ENCODE results near the gene CGB3. TPM values are rescaled to one million over a fixed set of nuclear protein-coding genes. Genes with fewer than 3 reads are reported as not detected.
"Not testable (repeated sequence)": the region's sequence is repeated elsewhere in the genome, so short reads cannot be mapped to it uniquely, and the experiment has no call there.

CGB3 gene
- total and polyA plus RNA-seq, 4 donors: 0.72 to 0.73 TPM; not detected in 2

DNA sequence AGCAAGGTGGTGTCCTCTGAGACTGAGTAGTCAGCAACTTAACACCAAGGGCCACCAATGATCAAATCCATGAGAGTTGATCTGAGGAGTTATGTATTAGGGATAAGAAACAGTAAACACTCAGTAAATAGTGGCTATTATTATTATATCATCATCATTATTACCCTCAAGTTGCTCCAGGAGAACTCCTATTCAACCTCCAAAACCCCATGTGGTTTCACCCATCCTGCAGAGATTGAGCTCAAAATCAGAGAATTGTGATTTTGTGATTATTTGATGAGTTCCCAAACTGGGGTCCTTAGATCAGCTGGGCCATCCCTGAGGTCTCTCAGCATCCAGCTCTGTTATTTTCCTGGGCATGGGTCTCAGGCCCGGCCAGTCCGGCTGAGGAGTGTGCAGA, 36.9 kb upstream of the CGB3 start:
- Histone ChIP-seq H3K36me3 (ENCODE audit: control insufficient read depth, insufficient read depth, low read length) (no peaks in the 10 kb centered on the region), H3K4me1 (ENCODE audit: control insufficient read depth, insufficient read depth, low read length) (peaks cover 34% of the 10 kb centered on the region), H3K4me3 (ENCODE audit: low read depth, low read length) (no peak overlapping the region), H3K9me3 (ENCODE audit: control insufficient read depth, insufficient read depth, low read length) (no peaks in the 10 kb centered on the region), H3K27me3 (ENCODE audit: control insufficient read depth, insufficient read depth, low read length) (peaks cover 63% of the 10 kb centered on the region), H3K27ac (ENCODE audit: low read depth, low read length) (no peak overlapping the region)
- WGBS (ENCODE audit: insufficient coverage): 96% methylated on average over 2 of the region's 2 CpGs
- DNase-seq (ENCODE audit: low read depth in 4 of 6, low spot score in 6 of 6): no peak

GRCh38 chr19:49059053-49059452, 34.9 kb upstream of the CGB3 start:
- H3K27me3 ChIP-seq (ENCODE audit: control insufficient read depth, insufficient read depth, low read length): peaks cover 54% of the 10 kb centered on the region
- WGBS (ENCODE audit: insufficient coverage): 57% methylated on average over 9 of the region's 9 CpGs

GRCh38 chr19:49058562-49058961, 34.4 kb upstream of the CGB3 start:
- no peak overlapping the region for H3K4me3 ChIP-seq (ENCODE audit: low read depth, low read length)
- H3K36me3 ChIP-seq (ENCODE audit: control insufficient read depth, insufficient read depth, low read length): no peaks in the 10 kb centered on the region
- peaks cover 49% of the 10 kb centered on the region for H3K27me3 ChIP-seq (ENCODE audit: control insufficient read depth, insufficient read depth, low read length)
- peaks cover 26% of the 10 kb centered on the region for H3K4me1 ChIP-seq (ENCODE audit: control insufficient read depth, insufficient read depth, low read length)
- peak in 1 of 6 donors; percentile 38 for DNase-seq (ENCODE audit: low read depth in 4 of 6, low spot score in 6 of 6)
- no peak overlapping the region for H3K27ac ChIP-seq (ENCODE audit: low read depth, low read length)
- 18% methylated on average over 6 of the region's 10 CpGs for WGBS (ENCODE audit: insufficient coverage)
- no peaks in the 10 kb centered on the region for H3K9me3 ChIP-seq (ENCODE audit: control insufficient read depth, insufficient read depth, low read length)

More at GRCh38 chr19:49059053-49059452, 34.9 kb upstream of the CGB3 start:
- DNase-seq (ENCODE audit: low read depth in 4 of 6, low spot score in 6 of 6): no peak
- no peak overlapping the region for H3K4me3 ChIP-seq (ENCODE audit: low read depth, low read length)
- no peaks in the 10 kb centered on the region for H3K36me3 ChIP-seq (ENCODE audit: control insufficient read depth, insufficient read depth, low read length)
- H3K4me1 ChIP-seq (ENCODE audit: control insufficient read depth, insufficient read depth, low read length): peaks cover 26% of the 10 kb centered on the region
- no peak overlapping the region for H3K27ac ChIP-seq (ENCODE audit: low read depth, low read length)
- no peaks in the 10 kb centered on the region for H3K9me3 ChIP-seq (ENCODE audit: control insufficient read depth, insufficient read depth, low read length)

DNA sequence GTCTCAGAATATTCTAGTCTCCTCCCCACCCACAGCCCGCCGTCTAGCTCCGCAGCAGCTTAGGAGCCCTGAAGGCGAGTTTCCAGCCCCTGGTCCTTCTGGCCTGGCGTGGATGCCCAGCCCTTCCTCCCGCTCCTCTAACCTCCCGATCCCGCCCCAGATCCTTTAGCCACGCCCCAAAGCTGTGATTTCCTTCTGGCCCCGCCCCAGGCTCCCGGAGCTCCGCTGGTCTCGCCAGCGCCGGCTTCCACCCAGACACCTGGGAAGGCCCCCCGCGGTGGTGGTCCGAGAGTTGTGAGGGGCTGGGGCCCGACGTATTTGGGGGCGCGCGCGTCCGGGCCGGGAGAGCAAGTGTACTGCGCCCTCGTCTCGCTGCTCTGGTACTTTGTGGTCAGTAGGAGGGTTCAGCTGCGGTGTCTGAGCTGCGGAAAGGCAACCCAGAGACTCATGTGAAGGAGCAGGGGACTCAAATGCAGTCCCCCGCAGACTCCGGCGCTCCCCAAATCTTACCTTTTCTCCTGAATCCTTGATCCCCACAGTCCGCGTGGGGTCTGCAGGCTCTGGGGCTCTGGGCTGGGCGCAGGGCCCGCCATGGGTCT, 33.6 kb upstream of the CGB3 start, which contains the start of gene CGB7:
Gene CGB7 (minus strand): TSS at position 114 of the 599 bp plus-strand sequence. CDS start 2,374 bp downstream, outside the sequence.
- H3K36me3 ChIP-seq (ENCODE audit: control insufficient read depth, insufficient read depth, low read length): no peaks in the 10 kb centered on the region
- H3K4me1 ChIP-seq (ENCODE audit: control insufficient read depth, insufficient read depth, low read length): peaks cover 26% of the 10 kb centered on the region
- H3K27me3 ChIP-seq (ENCODE audit: control insufficient read depth, insufficient read depth, low read length): peaks cover 47% of the 10 kb centered on the region
- DNase-seq (ENCODE audit: low read depth in 4 of 6, low spot score in 6 of 6): peak in 2 of 6 donors; percentile 16 to 52
- peak within 1 kb of the TSS; percentile 33 for H3K4me3 ChIP-seq (ENCODE audit: low read depth, low read length)
- no peaks in the 10 kb centered on the region for H3K9me3 ChIP-seq (ENCODE audit: control insufficient read depth, insufficient read depth, low read length)
- H3K27ac ChIP-seq (ENCODE audit: low read depth, low read length): no peak within 1 kb of the TSS
- WGBS (ENCODE audit: insufficient coverage): 2% methylated on average over 36 of the region's 38 CpGs

DNA sequence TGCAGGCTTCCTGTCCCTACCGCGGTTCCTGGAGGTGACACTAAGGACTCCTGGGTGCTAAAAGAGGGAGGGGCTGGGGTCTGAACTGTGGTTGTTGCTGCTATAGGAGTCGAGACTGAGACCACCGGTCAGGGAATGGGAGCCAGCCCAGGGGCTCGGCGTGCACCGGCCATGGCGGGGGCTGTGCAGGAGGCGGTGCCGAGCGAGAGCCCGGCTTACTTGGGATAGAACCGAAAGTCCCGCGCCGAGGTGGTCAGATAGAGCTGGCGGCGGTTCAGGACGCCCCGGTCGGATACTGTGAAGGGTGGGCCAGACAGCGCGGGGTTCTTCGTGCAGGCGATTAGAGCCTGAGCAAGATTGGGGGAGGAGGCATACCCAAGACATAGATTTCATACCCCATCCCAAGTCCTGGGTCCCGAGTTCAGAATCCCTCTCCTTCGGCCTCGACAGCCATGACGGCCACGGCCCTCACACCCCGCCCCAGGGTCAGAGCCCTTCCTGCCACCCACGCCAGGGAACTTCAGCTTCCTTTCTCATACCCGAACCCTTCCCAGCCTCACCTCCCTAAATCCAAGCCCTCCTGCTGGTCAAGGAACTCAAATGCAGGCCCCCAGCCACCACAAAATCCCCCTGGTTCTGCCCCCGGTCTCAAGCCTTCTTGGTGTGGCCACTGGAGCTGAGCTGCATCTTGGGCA, 32.9 kb upstream of the CGB3 start:
- Histone ChIP-seq H3K4me1 (ENCODE audit: control insufficient read depth, insufficient read depth, low read length) (peaks cover 26% of the 10 kb centered on the region), H3K4me3 (ENCODE audit: low read depth, low read length) (peak overlapping the region; percentile 33), H3K27me3 (ENCODE audit: control insufficient read depth, insufficient read depth, low read length) (peaks cover 47% of the 10 kb centered on the region)
- not testable (repeated sequence) for H3K36me3 ChIP-seq (ENCODE audit: control insufficient read depth, insufficient read depth, low read length); DNase-seq (ENCODE audit: low read depth in 4 of 6, low spot score in 6 of 6); H3K9me3 ChIP-seq (ENCODE audit: control insufficient read depth, insufficient read depth, low read length); H3K27ac ChIP-seq (ENCODE audit: low read depth, low read length)
- 6% methylated on average over 29 of the region's 34 CpGs for WGBS (ENCODE audit: insufficient coverage)

DNA sequence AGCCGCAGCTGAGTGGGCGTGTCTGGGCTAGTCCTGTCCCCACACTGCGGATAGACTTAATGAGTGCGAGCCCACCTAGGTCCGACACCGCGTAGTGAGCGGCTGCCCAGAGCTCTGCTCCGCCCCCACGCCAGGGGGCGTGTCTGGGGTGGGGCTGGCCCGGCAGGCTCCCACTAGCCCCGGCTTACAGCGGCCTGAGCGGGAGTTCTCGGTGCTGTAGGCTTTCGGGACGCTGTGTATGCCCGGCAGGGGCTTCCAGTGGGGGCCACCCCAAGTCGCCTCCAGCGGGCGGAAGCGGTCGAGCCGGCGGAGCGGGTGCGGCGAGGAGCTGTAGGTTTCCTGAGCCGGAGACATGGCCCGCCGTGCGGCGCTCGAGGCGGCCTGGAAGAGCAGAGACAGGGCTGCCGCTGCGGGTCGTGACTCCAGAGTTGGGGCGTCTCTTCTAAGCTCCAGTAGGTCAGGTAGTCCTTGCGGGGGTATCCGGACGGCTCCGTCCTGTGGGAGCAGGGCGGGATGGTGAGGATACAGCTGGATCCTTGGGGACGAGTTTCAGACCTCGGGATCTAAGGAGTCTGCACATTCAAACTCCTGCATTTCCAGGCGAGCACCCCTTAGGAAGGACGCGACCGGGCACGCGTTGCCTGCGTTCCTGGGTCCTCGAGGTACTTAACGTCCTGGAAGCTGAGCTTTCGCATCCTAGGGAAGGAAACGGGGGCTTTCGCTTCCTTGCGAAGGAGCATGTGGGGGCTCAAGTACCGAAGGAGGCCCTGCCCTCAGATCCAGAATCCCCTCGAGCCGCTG, 32.2 kb upstream of the CGB3 start:
- Histone ChIP-seq H3K27me3 (ENCODE audit: control insufficient read depth, insufficient read depth, low read length) (peaks cover 45% of the 10 kb centered on the region), H3K27ac (ENCODE audit: low read depth, low read length) (no peak overlapping the region), H3K36me3 (ENCODE audit: control insufficient read depth, insufficient read depth, low read length) (no peaks in the 10 kb centered on the region), H3K4me1 (ENCODE audit: control insufficient read depth, insufficient read depth, low read length) (peaks cover 26% of the 10 kb centered on the region), H3K4me3 (ENCODE audit: low read depth, low read length) (peak overlapping the region; percentile 33), H3K9me3 (ENCODE audit: control insufficient read depth, insufficient read depth, low read length) (no peaks in the 10 kb centered on the region)
- DNase-seq (ENCODE audit: low read depth in 4 of 6, low spot score in 6 of 6): peak in 2 of 6 donors; percentile 32 to 42
- WGBS (ENCODE audit: insufficient coverage): under 1% methylated on average over 63 of the region's 63 CpGs

GRCh38 chr19:49050376-49051033, 26.4 kb upstream of the CGB3 start:
- H3K4me1 ChIP-seq (ENCODE audit: control insufficient read depth, insufficient read depth, low read length); H3K27me3 ChIP-seq (ENCODE audit: control insufficient read depth, insufficient read depth, low read length); H3K27ac ChIP-seq (ENCODE audit: low read depth, low read length); DNase-seq (ENCODE audit: low read depth in 4 of 6, low spot score in 6 of 6); H3K4me3 ChIP-seq (ENCODE audit: low read depth, low read length); H3K36me3 ChIP-seq (ENCODE audit: control insufficient read depth, insufficient read depth, low read length); H3K9me3 ChIP-seq (ENCODE audit: control insufficient read depth, insufficient read depth, low read length): not testable (repeated sequence)
- WGBS (ENCODE audit: insufficient coverage): 88% methylated on average over 22 of the region's 24 CpGs

- H3K27ac ChIP-seq (ENCODE audit: low read depth, low read length); H3K27me3 ChIP-seq (ENCODE audit: control insufficient read depth, insufficient read depth, low read length); H3K4me1 ChIP-seq (ENCODE audit: control insufficient read depth, insufficient read depth, low read length); H3K36me3 ChIP-seq (ENCODE audit: control insufficient read depth, insufficient read depth, low read length); DNase-seq (ENCODE audit: low read depth in 4 of 6, low spot score in 6 of 6); H3K9me3 ChIP-seq (ENCODE audit: control insufficient read depth, insufficient read depth, low read length); H3K4me3 ChIP-seq (ENCODE audit: low read depth, low read length): not testable (repeated sequence)
- no CpG with 5 or more reads among the region's 4 CpGs for WGBS (ENCODE audit: insufficient coverage)
Measured at GRCh38 chr19:49049834-49050233, 25.7 kb upstream of the CGB3 start.

- WGBS (ENCODE audit: insufficient coverage): 68% methylated on average over 2 of the region's 12 CpGs
- H3K9me3 ChIP-seq (ENCODE audit: control insufficient read depth, insufficient read depth, low read length); DNase-seq (ENCODE audit: low read depth in 4 of 6, low spot score in 6 of 6); H3K27me3 ChIP-seq (ENCODE audit: control insufficient read depth, insufficient read depth, low read length); H3K4me1 ChIP-seq (ENCODE audit: control insufficient read depth, insufficient read depth, low read length); H3K36me3 ChIP-seq (ENCODE audit: control insufficient read depth, insufficient read depth, low read length); H3K27ac ChIP-seq (ENCODE audit: low read depth, low read length); H3K4me3 ChIP-seq (ENCODE audit: low read depth, low read length): not testable (repeated sequence)
Measured at GRCh38 chr19:49049011-49049410, 24.9 kb upstream of the CGB3 start, which contains the start of gene CGB8. CGB8 (minus strand) TSS chr19:49049111; CDS start chr19:49048739, 372 bp downstream.

Data from spinal cord (tissue), 10 donors.